ENCODE results near the gene OR52N4.
"Not testable (repeated sequence)": the region's sequence is repeated elsewhere in the genome, so short reads cannot be mapped to it uniquely, and the experiment has no call there.

OR52N4 gene

DNA sequence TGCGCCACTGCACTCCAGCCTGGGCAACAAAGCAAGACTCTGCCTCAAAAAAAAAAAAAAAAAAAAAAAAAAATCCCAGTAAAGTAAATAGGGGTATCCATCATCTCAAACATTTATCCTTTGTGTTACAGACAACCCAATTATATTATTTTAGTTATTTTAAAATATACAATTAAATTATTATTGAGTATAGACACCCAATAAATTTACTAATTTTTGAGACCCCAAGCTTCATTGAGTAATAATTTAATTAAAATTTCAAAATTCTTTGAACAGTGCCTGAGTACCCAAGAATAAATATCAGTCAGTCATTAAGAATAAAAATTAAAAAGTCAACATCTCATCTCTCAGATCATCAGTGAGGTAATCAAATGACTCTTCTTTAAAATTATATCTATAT is at the start of gene OR52N4:
OR52N4 (plus strand) TSS at position 301 of the 400 bp plus-strand sequence. CDS start 498 bp downstream, outside the sequence.
- no peak for DNase-seq

DNA sequence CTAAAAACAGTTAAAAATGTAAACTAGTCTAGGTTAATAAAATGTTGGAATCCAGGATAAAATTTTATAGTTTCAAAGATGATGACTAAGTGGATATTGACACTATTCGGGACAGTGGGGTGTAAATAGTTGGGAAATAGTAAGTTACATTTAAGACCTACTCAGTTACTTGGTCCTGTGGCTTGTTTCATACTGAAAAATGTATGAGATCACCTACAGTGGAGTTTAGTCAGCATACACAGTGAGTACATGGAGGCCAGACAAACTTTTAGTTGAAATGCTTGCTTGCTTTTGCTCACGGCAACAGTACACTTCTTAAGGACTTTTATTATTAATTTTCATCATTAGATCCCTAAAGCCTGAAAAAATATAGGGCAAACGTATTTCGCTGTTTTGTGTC is 48.4 kb upstream of the OR52N4 start:
- no peak for DNase-seq

DNA sequence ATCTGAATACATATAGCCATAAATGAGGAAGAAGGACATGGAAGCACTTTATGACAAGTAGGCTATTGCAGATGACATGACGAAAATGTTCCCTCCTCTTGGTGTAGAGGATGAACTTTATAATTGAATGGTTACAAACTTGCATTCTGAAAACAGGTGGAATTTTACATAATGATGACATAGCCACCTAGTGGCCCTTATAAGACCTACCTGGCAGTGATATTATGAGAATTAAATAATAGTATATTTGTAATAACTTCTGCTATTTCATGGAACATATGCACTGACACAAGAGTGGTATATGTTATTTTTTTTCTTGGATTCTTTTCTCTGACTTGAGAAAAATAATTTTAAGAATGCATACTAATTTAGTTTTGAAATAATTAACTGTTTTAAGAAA is 41.5 kb upstream of the OR52N4 start:
- DNase-seq: no peak

DNA sequence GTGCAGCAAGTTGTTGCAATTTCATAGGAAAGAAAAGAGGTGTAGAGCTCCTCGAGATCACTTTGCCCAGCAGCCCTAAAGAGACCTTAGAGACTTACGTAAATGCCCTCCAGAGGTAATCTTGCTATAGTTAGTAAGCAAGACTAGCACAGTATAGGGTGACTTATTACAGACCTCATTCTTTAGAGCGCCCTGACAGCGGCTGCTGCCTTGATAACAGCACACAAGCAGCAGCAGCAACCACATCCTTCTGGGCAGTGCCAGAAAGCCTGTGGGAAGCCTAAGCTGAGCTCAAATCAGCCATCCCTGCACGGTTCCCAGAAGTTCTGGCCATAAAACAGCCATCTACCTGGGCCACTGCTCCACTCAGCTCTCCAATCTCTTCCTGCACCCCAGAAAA is 40.3 kb upstream of the OR52N4 start:
- no peak for DNase-seq

DNA sequence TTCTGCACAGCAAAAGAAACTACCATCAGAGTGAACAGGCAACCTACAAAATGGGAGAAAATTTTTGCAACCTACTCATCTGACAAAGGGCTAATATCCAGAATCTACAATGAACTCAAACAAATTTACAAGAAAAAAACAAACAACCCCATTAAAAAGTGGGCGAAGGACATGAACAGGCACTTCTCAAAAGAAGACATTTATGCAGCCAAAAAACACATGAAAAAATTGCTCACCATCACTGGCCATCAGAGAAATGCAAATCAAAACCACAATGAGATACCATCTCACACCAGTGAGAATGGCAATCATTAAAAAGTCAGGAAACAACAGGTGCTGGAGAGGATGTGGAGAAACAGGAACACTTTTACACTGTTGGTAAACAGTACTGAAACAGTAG is 37.5 kb upstream of the OR52N4 start:
- DNase-seq: not testable (repeated sequence)

DNA sequence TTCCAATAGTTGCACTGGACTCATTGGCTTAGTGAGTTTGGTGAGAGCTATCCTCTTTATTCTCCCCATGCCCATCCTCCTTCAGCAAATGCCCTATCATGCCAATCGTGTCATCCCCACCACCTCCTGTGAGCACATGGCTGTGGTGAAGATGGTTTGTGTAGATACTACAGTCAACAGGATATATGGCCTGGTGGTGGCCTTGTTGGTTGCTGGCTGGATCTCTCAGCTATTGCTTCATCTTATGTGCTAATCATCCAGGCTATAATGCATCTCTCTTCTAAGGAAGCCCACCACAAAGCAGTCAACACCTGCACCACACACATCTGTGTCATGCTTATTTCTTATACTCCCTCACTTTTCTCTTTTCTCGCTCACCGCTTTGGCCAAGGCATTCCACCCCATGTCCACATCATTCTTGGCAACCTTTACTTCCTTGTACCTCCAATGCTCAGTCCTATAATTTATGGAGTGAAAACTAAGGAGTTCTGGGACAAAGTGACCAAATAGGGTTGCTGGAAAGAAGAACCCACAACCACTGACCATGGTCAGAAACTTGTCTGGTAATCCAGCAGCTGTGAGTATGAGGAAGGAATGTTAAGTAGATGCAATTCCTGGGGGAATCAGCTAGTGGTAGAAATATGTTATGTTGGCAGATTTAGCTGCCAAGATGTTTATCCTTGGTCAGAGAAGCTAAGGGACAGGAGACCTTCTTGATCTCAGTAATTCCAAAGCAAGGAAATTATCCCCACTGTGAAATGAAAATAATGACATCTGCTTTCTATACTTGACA is 34.1 kb upstream of the OR52N4 start:
- no peak for DNase-seq

DNA sequence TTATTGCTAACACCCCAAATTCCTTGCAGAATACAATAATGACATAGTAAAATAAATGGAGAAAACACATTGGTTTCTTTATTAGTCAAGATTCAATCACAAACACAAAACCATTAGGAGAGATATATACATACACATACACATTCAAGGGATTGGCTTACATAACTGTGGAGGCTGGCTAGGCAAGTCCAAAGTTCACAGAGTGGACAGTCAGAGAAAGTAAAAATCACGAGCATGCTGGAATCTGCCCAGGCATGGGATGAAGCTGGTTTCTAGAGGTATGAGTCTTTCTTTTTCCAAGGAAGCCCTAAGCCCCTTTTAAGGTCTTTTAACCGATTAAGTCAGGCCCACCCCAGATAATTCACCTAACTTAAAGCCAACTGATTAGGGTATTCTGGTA is 31.4 kb upstream of the OR52N4 start:
- no peak for DNase-seq

DNA sequence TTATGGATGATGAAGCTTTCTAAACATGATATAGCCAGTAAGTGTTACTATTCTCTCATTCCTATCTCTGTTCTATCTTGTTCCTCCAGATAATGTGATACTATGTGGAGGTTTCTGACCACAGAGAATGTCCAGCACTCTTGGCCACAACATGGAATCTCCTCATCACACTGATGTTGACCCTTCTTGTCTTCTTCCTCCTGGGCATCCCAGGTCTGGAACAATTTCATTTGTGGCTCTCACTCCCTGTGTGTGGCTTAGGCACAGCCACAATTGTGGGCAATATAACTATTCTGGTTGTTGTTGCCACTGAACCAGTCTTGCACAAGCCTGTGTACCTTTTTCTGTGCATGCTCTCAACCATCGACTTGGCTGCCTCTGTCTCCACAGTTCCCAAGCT is 27.7 kb upstream of the OR52N4 start:
- no peak for DNase-seq

DNA sequence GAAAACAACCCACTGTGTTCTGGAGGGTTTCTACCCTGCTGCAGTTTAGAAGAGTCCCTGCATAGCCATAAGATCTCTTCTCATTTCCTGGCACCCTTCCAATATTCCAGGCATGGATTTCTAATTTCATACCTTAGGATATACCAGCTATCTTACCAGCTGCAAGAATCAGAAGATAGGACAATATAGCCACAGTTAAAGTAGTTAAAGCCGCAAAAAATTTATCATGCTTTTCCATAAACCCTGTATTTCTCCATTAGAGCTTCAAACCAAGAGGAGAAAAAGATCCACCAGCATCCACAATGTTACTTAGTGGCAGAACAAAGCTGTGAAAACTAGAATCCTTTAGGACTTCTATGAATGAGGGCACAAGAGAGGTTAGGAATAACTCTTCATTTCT is 26.4 kb upstream of the OR52N4 start:
- DNase-seq: no peak

DNA sequence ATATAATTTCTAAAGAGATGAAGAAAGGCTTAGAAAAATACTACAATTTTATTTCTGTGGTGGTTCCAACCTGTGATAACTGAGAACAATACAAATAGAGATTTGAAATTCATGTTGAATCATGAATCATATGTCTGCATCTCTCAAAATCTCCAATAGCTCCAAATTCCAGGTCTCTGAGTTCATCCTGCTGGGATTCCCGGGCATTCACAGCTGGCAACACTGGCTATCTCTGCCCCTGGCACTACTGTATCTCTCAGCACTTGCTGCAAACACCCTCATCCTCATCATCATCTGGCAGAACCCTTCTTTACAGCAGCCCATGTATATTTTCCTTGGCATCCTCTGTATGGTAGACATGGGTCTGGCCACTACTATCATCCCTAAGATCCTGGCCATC is 17.6 kb upstream of the OR52N4 start, which contains the start of gene OR56B1:
OR56B1 (plus strand) TSS at position 53 of the 400 bp plus-strand sequence; CDS start at position 122, 69 bp downstream.
- DNase-seq: no peak

DNA sequence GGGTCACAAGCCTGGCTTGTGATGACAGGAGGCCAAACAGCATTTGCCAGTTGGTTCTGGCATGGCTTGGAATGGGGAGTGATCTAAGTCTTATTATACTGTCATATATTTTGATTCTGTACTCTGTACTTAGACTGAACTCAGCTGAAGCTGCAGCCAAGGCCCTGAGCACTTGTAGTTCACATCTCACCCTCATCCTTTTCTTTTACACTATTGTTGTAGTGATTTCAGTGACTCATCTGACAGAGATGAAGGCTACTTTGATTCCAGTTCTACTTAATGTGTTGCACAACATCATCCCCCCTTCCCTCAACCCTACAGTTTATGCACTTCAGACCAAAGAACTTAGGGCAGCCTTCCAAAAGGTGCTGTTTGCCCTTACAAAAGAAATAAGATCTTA is 17.0 kb upstream of the OR52N4 start:
- no peak for DNase-seq

DNA sequence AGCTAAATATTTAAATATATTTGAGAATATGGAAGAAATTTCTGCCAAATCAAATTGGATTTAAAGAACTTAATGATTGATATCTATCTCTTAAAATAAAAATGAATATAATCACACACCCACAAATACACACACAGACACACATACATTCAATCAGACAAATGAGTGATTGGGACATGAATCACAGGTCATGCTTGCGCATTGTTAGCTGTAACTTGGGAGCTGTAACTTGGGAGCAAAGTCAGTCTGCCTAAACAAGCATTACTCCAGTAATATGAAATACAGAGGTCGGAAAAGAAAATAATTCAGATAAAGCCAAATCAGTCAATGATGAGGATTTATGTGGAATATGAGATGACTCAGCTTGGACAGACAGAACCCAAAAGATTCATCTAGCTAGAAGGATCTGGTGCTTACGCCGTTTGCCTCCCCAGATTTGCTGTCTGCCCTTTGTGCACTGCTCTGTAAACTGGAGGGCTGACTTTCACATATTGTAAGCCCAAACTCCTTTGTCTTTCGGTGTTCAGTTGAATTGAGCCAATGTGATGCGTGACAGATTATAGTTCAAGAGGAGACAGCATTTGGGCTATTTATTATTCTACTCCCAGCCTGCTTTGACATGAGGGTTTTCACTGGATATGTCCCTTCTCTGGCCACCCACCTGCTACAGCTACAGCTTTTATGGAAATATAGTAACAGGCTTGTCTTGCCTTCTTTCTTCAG is 16.2 kb upstream of the OR52N4 start:
- no peak for DNase-seq

DNA sequence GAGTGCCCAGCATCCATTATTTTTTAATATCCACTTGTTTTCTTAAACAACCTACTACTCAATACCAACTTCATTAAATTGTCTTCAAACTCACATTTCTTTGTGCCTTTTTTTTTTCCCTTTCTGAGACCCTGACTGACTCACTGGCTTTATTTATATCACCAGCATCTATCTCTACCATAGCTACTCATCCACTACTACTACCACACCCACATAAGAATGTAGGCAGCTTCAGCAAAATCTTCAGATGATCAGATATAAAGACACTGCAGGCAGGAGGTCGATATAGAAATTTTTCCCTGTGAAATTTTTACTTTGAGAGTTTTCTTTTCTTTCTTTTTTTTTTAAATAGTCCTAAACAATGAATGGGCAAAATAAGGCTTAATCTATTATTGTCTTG is 15.6 kb upstream of the OR52N4 start:
- DNase-seq: no peak

DNA sequence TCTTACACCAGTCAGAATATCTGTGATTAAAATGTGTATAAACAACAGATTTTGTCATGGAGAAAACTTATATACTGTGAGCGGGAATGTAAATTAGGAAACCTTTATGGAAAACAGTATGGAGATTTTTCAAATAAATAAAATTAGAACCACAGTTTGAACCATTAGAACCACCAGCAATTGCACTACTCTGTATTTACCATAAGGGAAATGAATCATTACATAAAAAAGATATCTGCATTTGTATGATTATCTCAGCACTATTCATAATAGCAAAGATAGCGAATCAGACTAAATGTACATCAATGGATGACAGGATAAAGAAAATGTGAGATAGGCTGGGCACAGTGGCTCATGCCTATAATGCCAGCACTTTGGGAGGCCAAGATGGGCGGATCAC is 7.4 kb upstream of the OR52N4 start:
- no peak for DNase-seq

DNA sequence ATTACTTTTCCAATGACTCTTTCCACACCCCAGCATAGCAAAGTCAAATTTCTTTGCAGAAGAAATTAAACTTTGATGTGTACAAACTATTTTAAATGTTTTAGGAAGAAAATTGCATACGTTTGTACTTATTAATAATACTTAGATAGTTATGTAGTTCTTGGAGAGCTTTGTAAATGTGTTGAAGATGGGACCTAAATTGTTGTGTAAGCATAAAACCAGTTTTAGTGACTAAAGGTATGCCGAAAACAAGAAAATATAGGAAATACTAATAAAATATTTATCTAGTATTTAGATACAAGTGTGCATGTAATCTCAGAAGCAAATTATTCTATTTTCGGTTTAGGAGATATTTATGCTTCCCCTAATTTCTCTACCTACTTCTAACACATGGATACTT is 4.2 kb upstream of the OR52N4 start:
- no peak for DNase-seq

DNA sequence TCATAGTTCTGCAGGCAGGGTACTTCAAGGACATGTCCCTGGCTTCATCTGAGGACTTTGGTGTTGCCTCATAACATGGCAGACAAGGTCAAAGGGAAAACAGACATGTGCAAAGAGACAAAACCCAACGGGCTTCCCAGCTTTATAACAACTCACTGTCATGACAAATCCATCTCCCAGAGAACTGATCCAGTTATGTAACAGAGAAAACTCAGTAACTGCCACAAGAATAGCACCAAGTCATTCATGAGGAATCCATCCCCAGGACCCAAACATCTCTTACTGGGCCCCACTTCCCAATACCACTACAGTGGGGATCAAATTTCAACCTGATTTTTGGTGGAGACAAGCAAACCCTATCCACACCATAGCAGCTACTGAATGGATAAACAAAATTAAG is 13.0 kb downstream of the OR52N4 start:
- no peak for DNase-seq

DNA sequence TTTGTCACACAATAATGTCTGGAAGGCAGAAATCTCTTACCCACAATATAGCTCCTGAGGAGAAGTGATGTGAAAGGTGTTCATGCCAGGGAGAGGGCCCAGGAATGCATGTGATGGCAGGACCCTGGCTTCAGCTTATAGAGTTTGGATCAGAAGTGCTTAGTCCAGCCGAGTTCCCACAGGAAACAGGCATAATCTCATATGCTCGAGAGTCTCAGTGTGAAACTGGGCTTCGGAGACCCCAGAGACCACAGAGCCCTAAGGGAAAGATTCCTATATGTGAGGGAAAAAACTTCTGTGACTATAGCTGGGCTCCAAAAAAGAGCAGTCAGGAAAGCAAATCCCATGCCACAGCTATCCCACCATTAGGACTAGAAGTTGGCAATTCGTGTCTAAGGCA is 29.2 kb downstream of the OR52N4 start, which contains the start of gene OR52N5:
OR52N5 (minus strand) TSS at position 101 of the 400 bp plus-strand sequence. CDS start 4,721 bp downstream, outside the sequence.
- no peak for DNase-seq

DNA sequence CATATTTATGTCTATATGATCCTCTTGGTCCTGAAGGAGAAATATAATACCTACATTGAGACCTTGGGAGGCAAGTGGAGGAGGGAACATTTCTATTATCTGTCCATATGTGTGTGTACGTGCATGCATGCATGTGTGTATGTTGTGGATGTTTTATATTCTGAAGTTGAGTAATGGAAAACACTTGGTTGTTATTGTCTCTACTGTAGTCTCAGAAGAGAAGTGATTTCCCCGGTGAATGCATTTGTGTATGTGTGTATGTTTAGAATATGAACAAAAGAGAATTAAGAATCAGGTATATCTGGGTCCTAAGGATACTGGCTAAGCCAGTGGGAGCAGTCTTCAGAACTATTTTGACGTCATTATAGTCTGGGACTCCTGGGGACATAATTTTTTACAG is 37.1 kb downstream of the OR52N4 start, which contains the start of gene OR52N1:
OR52N1 (minus strand) TSS at position 101 of the 400 bp plus-strand sequence. CDS start 2,449 bp downstream, outside the sequence.
- DNase-seq: no peak

DNA sequence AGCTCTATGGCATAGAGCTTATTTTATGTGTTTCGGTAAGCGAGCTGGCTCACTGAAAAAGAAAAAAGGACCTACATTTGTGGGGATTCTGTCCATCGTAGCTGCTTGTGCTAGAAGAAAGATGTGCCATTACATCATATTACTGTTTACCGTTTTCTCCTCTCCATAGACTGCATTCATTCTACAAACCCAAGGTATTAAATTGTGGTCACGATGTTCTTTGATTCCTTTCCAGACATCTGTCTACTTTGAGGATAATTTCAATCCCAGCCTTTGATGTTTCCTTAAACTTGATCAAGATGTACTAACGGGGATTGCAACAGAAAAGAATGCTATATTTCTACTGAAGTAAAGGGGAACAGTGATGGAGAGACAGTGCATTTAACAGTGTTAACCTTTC is 42.5 kb downstream of the OR52N4 start:
- DNase-seq: no peak

DNA sequence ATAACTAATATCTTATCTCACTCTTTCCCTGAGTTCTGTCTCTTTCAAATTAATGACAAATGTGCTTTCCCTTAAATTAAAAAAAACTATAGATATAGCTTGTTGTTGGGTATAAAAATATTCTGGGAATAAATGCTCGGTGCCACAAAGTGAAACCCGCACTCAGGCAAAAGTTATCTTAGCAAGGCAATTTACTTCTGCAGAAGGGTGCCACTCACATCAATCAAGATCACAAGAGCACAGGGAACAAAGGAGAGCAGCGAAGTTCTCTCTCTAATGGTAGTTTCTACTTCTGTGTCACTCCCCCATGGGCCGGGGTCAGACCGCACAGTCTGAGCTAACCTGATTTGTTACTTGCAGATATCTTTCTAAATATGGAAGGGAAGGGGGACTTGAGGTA is 49.9 kb downstream of the OR52N4 start:
- DNase-seq: no peak

Measured in nucleus accumbens (tissue), 56 donors.